Ammon's horn (tissue), 1 donor: ENCODE measurements around the gene MYBPHL.
A peak's percentile ranks its signal among the peaks of the same experiment; 100 is the strongest.

Experiments used
- DNase-seq: peaks from one replicate; pipeline ENCODE4 v3.0.0-alpha.2; 2016; ENCODE audit warnings: low spot score

Gene MYBPHL, protein sequence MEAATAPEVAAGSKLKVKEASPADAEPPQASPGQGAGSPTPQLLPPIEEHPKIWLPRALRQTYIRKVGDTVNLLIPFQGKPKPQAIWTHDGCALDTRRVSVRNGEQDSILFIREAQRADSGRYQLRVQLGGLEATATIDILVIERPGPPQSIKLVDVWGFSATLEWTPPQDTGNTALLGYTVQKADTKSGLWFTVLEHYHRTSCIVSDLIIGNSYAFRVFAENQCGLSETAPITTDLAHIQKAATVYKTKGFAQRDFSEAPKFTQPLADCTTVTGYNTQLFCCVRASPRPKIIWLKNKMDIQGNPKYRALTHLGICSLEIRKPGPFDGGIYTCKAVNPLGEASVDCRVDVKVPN

DNA sequence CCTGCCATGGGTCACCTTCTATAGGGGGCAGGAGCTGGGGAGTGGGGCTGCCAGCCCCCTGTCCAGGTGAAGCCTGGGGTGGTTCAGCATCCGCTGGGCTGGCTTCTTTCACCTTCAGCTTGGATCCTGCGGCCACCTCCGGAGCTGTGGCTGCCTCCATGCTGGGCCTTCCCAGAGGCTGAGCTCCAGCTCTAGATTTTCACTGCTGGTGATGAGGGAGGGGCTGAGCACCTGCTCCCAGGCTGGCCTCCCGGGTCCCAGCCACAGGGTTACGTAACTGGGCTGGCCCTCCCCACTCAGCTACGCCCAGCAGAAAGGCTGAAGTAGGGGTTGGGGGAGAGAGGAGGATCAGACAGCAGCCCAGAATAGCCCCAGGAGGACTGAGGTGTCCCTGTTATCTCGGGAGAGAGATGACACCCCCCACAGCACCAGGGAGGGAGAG is at the start of gene MYBPHL:
MYBPHL (minus strand) TSS at position 180 of the 442 bp plus-strand sequence; CDS start at position 160, 20 bp downstream.
- no peak for DNase-seq

DNA sequence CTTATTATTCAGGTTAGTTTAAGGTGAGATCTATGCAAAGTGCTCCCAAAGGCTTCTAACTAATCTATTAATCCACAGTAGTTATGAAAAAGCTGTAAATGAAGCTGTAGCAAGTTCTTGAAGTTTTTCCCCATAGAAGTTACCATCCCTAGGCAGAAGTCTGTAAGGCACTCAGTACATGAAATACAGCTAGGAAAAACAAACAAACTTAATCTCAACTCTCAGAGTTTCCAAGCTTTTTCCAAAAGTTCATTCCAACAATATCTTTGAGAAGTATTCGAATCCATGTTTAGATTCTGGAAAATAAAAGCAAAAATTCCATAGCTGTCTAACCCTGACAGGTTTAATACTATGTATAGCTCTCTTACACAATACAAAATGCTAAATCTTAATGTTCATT is 49.7 kb upstream of the MYBPHL start:
- DNase-seq, result no peak

DNA sequence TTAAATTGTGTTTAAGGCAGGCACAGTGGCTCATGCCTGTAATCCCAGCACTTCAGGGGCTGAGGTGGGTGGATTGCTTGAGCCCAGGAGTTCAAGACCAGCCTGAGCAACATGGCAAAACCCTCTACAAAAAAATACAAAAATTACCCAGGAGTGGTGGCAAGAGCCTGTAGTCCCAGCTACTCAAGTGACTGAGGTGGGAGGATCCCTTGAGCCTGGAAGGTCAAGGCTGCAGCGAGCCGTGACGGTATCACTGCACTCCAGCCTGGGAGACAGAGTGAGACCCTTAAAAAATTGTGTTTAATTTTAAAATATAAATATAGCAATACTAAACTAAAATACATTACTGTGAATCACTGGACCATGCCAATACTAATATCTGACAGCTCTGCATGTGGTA is 48.1 kb upstream of the MYBPHL start:
- DNase-seq, result no peak

DNA sequence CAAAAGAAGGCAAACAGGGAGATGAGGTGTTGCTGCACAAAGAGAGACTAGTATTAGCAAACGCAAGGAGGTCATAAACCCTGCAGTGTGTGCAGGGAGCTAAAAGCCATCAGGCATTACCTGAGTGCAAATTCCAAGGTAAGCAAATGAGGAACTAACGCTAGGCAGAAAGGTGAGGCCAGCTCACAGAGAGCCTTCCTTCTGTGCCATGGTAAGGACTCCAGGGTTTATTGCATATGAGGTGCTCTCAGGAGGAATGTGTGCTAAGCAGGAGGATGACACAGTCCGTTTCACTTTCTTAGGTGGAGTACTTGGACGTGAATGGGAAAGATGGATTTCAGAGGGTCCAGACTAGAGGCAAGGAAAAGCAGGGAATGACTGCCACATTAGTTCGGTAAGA is 44.6 kb upstream of the MYBPHL start:
- DNase-seq, result no peak

DNA sequence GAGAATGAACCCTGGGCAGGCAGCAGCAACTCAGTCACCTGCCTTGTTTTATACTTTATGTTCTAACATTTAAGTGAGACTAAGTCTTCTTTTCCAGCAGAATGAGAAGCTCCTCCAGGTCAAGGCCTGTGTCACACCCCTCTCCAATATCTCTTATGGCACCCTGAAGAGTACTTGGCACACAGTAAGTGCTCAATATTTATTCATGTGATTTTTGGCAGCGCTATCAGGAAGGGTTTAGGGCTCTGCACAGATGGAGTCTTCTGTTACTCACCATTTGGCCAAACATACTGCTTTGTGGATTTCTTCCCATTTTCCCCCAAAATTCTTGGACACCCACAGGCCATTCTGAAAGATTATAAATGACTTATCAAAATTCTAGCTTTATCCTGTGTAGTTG is 43.8 kb upstream of the MYBPHL start:
- DNase-seq, result no peak

DNA sequence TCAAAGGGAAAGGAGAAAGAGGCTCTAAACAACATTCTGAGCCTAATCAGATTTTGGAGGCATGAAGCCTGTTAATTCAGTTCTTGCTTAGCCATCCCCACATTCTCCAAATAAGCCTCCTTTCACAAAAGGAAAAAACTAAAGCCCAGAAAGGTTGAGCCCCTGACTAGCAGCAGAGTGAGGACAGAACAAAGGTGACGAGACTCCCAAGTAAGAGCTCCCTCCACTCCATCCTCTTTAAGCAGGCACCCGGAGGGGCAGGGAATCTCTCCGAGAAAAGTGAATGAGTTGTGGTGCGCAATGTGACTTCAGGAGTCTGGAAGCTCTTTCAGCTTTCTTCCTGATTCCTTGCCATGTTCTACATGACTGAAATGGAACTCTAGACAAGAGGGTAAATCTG is 43.4 kb upstream of the MYBPHL start:
- DNase-seq, result no peak

DNA sequence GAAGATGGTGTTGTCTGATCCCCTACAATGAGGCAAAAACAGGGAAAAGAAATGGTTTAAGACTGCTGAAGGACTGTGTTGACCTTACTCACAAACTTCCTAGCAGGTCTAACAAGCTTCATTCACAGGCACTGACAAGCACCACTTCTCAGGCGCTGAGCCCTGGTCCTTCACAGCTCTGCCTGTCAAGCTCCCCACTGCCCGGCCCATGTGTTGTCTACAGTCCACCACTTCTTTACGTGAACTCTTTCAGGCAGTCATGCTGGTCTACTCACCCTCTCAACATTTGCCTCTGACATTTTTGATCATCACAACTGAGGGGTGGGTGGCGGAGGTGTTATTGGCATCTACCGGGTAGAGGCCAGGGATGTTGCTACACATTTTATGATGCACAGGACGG is 40.7 kb upstream of the MYBPHL start:
- DNase-seq, result no peak

DNA sequence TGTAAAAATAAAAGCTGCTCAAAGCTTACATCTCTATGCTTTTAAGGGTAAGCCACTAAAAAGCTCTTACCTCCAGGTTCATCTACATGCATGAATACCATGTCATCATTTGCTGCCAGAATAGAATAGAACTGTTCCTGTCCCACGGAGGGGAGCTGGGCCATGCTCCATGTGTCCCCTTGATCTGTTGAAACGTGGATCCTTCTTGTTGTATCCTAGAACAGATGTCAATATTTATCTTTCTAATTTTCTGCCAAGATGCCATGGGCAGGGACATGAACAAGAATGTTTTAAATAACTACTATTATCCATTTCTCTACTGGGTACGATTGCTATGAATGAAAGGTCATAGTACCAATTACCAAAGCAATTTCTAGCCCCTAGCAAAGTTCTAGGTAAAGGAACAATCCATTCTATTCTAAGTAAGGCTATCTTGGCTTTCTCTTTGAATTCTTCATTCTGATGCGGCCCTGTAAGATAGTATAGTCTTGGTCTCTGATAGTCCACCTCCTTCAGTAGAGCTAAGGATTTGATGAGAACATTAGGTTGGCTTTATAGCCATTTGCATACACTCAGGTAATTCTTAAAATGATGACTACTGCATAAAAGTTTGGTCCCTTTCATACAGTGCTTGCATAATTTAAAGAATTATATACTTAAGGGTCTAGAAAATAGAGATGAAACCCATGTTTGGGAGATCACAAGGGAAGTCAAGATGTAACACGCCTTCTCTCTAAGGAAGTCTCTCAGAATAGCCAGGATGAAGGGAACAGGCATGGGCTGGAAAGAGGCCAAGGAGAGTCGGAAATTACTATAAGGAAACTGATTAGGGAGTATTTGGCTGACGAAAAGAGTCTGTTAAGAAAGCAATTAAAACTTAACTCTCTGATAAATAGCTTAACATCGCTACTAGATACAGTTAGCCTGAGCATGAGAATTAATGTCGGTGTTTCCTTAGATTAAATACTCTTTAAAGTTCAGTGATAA is 35.4 kb upstream of the MYBPHL start:
- no peak for DNase-seq

DNA sequence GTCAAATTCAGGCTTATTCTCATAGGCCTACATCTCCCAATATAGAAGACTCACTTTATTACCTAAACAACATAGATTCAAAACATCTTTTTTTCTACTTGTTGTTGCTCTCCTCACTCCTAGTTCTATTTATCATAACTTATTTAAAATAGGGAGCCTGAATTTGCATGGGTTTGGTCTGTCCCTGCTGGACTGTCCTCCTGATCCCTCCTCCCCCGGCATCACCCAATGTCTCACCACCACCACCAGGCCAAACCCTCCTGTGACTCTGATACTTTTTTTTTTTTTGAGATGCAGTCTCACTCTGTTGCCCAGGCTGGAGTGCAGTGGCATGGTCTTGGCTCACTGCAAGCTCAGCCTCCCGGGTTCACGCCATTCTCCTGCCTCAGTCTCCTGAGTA is 31.8 kb upstream of the MYBPHL start:
- DNase-seq, result no peak

DNA sequence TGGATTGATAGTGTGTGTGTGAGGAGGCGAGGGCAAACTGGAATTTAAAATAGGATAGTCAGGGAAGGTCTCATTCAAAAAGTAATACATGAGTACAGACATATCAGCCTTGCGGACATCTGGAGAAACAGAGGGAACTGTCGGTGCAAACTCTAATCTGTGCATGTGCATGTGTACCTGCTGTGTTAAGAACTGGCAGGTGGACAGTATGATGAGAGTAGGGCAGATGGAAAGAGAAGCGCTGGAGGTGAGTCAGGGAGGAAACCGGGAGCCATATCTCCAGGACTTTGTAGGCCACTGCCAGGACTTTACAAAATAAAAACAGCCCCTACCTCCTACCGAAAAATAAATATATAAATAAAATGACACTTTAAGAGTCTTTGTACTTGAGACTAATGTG is 31.3 kb upstream of the MYBPHL start:
- DNase-seq, result no peak

DNA sequence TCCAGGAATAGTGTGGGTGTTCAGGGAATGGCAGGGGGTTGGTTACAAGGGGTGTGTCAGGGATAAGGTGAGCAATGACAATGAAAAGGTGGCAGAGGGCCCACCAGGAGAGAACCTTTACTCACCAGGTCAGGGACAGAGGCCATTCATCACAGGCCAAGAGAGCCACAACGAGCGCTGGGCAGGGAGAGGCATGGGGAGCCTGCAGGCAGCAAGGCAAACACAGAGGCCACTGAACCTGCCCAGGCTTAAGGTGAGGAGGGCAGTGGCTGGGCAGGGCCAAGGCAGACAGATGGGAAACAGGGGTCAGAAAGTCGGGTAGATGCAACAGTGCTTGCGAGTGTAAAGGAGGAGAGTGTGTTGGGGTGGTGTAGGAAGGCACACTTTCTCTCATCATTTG is 28.3 kb upstream of the MYBPHL start:
- no peak for DNase-seq

DNA sequence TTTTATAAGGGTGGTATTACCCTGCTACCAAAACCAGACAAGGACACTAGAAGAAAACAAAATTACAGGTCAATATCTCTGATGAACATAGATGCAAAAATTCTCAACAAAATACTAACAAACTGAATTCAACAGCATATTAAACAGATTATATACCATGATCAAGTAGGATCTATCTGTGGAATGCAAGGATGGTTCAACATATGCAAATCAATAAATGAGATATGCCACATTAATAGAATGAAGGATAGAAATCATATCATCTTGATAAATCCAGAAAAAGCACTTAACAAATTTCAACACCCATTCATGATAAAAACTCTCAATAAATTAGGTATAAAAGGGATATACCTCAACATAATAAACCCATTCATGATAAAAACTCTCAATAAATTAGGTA is 24.3 kb upstream of the MYBPHL start:
- DNase-seq, result no peak

DNA sequence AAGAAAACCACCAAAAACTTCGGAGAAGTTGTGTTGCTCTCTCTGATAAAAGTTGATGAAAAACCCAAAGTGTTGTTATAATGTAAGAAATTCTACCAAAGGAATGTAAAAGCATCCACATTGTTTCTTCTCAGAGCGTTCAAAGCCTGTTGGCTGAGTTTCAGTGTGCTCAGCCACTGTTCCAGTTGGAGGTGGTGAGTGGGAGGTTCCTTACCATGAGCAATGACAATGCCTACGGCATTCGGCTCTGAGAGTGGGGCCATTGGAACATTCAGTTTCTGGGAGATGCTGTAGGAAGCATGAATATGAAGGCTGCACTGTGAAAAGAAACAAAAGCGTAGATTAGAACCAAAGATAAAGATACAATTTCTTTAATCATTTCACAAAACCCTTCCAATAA is 20.5 kb upstream of the MYBPHL start:
- DNase-seq, result peak; percentile 76

DNA sequence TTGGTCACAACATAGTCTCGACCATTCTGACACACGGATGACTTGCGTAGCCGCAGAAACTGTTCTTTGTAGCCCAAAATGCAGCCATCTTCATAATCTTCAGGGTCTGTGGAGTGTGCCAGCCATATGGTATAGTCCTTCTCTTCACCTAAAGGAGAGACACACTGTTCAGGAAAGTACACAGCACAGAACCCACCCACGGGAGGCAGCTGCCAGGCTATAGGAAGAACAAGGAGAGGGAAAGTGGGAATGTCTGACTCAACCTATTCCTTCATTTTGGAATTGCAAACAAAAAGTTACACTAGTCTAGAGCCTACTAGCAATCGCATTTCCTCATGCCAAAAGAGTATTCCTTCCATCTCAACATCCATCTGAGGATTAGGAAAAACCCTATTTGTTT is 16.2 kb upstream of the MYBPHL start:
- DNase-seq, result no peak

DNA sequence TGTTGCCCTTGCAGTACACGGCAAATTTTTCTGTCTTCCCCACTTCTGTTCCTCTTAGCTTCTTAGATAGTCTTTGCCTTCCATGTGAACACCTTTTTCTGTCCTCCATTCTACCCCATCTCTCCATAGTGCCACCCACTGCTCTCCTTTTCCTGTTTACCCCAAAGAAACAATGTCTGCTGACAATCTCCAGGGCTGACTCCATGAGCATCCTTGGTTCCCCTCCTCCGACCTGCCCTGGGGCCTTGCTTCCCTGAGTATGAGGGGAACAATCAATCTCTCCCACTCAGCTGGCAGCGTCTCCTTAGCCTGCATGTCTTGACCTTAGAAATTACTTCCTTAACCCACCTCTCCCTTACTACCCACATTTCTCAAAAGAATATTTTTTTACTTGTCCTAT is 12.3 kb upstream of the MYBPHL start:
- DNase-seq, result no peak

DNA sequence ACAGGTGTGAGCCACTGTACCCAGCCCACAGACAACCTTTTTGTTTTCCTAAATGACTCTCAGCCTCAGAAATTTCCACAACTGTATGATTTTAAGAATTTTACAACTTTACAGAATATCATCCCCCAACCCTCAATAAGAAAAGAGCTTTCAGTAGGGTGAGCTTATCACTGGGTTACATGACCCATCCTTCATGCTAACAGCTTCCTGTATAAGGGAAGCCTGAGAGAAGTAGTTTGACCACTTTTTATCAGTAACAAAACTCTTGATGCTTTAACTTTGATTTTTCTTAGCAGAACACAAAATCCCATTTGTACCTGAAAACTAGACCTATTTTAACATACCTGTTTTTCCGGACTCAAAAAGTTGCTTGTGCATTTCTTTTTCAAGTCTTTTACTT is 9.7 kb upstream of the MYBPHL start:
- DNase-seq, result no peak

DNA sequence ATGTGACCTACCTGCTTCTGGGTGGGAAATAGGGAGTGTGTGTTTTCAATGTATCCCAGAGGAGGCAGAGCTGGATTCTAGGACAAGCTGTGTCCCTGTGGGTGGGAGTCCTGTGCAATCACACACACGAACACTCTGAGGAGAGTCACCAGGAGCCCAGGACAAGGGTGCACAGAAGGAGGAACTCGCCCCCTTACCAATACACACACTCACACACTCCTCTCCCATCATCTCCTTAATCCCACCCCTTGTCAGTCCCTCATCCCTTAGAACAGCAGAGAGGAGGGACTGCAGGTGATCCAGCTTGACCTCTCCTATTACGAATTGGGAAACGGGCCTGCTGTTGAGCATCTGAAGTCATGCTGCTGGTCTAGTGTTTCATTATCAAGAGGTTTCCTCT is 8.5 kb upstream of the MYBPHL start:
- no peak for DNase-seq

DNA sequence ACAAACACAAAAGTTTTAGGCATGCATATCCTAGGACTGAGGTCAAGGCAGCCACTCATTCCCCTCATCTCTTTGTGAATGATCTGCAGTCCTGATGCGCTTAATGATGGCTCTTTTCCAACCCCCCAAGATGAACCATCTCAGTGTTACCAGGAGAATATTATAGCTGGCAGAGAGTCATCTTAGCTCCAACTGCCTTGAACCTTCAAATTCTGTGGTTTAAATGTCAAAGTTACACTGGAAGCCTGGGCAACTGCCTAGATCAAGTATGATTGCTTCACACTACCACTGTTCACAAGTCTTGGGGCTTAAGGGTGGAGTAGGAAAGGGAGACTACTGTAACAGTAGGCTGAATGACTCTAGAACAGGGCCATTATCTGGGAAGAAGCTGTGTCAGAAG is 8.0 kb upstream of the MYBPHL start:
- DNase-seq, result no peak

DNA sequence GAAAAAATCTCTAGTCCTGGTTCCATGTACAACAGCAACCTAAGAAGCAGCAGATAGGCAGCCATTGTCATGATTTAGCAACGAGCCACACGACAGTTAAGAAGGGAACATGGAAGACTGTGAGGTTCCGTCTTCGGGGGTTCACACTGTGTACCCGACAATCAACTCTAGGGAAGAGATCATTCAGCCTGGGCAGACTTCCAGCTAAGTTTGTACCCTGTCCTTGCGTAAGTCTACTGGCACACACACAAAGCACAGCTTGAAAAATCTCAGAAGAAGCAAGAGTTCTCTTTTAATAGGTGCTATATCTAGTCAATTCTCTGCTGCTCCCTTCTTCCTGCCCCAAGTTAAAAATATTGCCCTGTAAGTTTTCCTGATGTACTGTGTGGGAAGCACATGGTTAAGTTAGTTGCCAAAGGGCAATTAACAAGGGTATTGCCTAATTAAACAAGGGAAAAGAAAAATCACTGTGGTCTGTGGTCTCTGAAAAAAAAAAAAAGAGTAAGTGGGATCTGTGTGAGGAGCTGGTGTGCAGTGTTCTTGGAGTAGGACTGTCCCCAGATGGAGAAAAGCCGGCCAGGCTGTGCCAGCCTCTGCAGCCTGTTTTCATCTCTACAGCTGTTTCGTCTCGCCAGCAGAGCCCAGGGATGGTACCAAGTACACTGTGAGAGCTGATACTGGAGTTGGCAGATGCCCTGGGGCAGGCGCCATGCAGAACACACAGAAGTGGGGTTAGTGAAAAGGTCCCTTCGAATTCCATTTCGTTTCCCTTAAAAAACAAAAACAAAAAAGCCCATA is 6.4 kb upstream of the MYBPHL start:
- DNase-seq, result peak; percentile 96

DNA sequence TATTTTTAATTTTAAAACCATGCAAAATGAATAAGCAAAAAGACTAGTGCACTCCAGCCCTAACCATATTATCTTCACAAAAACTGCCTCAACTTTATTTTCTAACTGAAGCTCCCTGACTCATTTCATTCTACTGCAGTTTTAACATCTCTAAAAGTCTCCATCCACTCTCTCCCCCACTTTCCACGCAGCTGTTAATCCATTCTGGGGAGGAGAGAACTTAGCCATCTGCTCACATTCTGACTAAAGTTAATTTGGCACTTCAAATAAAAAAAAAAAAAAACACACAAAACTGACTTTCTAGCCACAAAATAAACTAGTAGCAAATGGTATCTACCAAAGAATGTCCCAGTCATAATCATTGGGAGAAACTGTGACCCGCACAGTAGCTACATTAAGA is 5.4 kb upstream of the MYBPHL start:
- no peak for DNase-seq

DNA sequence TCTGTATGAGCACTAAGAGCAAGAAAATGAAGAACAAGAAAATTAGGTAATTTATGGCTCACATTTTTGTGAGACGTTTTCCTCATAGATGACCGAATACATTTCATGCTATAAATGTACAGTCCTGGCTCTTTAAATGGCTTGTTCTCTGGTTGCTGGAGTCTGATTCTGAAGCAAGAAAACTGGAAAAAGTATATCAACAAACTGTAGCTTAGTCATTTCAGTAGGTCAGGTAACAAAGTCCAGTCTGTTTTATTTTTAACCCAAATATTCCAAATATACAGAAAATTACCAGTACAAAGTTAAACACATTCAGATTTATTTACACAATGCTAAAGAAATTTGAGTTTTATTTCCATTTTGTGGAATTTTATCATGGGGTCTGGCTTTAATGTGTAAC is 2.5 kb upstream of the MYBPHL start:
- DNase-seq, result no peak

DNA sequence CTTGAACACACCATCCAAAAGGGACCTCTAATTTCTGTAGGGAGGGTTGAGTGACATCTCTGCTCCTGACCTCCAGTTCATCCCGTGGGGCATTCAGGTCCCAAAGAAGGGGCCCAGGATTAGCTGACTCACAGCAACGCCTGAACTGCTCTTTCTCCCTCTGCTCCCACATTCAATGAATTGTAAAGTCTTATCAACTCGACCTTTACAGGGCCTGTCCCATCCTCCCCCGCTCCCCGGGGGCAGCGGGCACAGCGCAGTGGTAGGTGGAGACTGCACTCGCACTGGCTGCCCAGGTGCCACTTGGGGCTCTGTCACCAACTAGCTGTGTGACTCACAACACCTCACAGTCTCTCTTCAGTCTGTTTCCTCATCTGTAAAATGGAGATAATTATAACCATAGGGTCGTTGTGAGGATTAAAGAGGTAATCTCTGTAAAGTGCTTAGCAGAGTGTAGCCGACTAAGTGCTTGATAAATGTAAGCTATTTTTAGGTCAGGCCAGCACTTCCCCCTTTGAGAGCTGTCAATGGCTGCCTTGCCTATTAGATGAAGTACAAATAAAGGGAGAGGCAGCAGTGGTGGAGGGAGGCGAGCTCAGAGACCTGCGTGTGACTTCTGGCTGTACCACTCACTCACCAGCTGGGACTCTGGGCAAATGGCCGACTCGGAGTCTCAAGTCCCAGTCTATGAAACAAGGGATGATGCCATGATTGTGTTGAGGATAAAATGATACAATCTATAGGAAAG is 637 bp upstream of the MYBPHL start:
- DNase-seq, result peak; percentile 85
